B cell (primary cell): ENCODE results near the gene PIK3CA. TPM values are rescaled to one million over a fixed set of nuclear protein-coding genes. Genes with fewer than 3 reads are reported as not detected.

Source experiments
- ATAC-seq: fragments of 200-7000 bp; cut with Tn5 transposase; one replicate; pipeline ENCODE4 v1.10.0; 2021; ENCODE audit warnings: low read depth, mild to moderate bottlenecking, moderate number of reproducible peaks, moderate library complexity
- CTCF ChIA-PET: fragments of 350-600 bp; sonication (Branson Sonifier 250); formaldehyde crosslinking; loops from one replicate; lab custom pipeline; 2021; ENCODE audit warnings: antibody characterized with exemption, inconsistent platforms; lab: Charles Lee
- POLR2A ChIA-PET: fragments of 350-600 bp; sonication (Branson Sonifier 250); formaldehyde crosslinking; loops from one replicate; lab custom pipeline; 2021; ENCODE audit warnings: antibody characterized with exemption; lab: Charles Lee
- DNase-seq: peaks from one replicate; pipeline ENCODE4 v3.0.0; 2013
- H2AFZ ChIP-seq: 2 replicates; pipeline ENCODE4 v1.6.1; 2012; ENCODE audit warnings: mild to moderate bottlenecking, low read depth, low read length; ENCODE audit not compliant: insufficient read depth, poor library complexity, severe bottlenecking
- H3K27ac ChIP-seq, 2 donors: 1 replicate in 1 of 2; 2 replicates in 1 of 2; pipeline ENCODE4 v1.5.1; 2012 to 2013; ENCODE audit warnings: low read length in 2 of 2, mild to moderate bottlenecking in 2 of 2, moderate library complexity in 1 of 2
- H3K27me3 ChIP-seq, 4 experiments: fragments of 200-600 bp in 1 of 4; sonication (generic) in 1 of 4; replicated peaks in 1 of 4; 1 replicate in 2 of 4; 2 replicates in 2 of 4; pipeline versions ENCODE4 v1.6.1 to v1.7.0; 2013 to 2016; ENCODE audit warnings: low read length in 3 of 4, mild to moderate bottlenecking in 2 of 4, mixed read lengths in 1 of 4, moderate library complexity in 1 of 4; ENCODE audit not compliant: insufficient read depth in 4 of 4, control insufficient read depth in 3 of 4; ENCODE audit errors: control extremely low read depth in 1 of 4
- H3K36me3 ChIP-seq, 2 experiments: replicated peaks in 1 of 2; 1 replicate in 1 of 2; 2 replicates in 1 of 2; pipeline versions ENCODE4 v1.6.1 to v1.7.1; 2013; ENCODE audit warnings: low read length in 1 of 2; ENCODE audit not compliant: insufficient read depth in 2 of 2, control insufficient read depth in 1 of 2; ENCODE audit errors: control extremely low read depth in 1 of 2, extremely low read depth in 1 of 2
- H3K4me1 ChIP-seq, 2 donors: fragments of 200-600 bp in 1 of 2; sonication (generic) in 1 of 2; 1 replicate in 1 of 2; 2 replicates in 1 of 2; pipeline versions ENCODE4 v1.5.1 to v1.6.1; 2013 to 2017; ENCODE audit warnings: low read length in 2 of 2; ENCODE audit not compliant: control insufficient read depth in 2 of 2, insufficient read depth in 2 of 2
- H3K4me2 ChIP-seq: replicated peaks from 2 replicates; pipeline ENCODE3; 2012; ENCODE audit warnings: mild to moderate bottlenecking, low read depth, low read length; ENCODE audit not compliant: poor library complexity, severe bottlenecking
- H3K4me3 ChIP-seq, 5 experiments: fragments of 200-600 bp in 1 of 5; sonication (generic) in 1 of 5; 1 replicate in 3 of 5; 2 replicates in 2 of 5; pipeline versions ENCODE4 v1.5.1 to v1.7.0; 2011 to 2016; ENCODE audit warnings: low read length in 4 of 5, mild to moderate bottlenecking in 4 of 5, low read depth in 2 of 5, control low read depth in 1 of 5, moderate library complexity in 1 of 5; ENCODE audit not compliant: insufficient read depth in 1 of 5; ENCODE audit errors: control extremely low read depth in 1 of 5, extremely low read depth in 1 of 5
- H3K79me2 ChIP-seq: fragments of 200-600 bp; sonication (generic); one replicate; pipeline ENCODE4 v1.6.0; 2016; ENCODE audit warnings: low read length; ENCODE audit not compliant: control insufficient read depth, insufficient read depth
- H3K9ac ChIP-seq: fragments of 200-600 bp; sonication (generic); 2 replicates; pipeline ENCODE4 v1.6.1; 2017; ENCODE audit warnings: mild to moderate bottlenecking, low read length, moderate library complexity
- H3K9me3 ChIP-seq, 3 donors: one replicate each; pipeline versions ENCODE4 v1.6.1 to v1.7.1; 2013; ENCODE audit warnings: low read length in 2 of 3; ENCODE audit not compliant: control insufficient read depth in 2 of 3, insufficient read depth in 1 of 3; ENCODE audit errors: control extremely low read depth in 1 of 3
- H4K20me1 ChIP-seq: 2 replicates; pipeline ENCODE4 v1.6.0; 2012; ENCODE audit warnings: mild to moderate bottlenecking, low read length; ENCODE audit not compliant: insufficient read depth, control insufficient read depth, poor library complexity, severe bottlenecking
- H3K27ac Mint-ChIP-seq: one replicate; pipeline ENCODE4 v1.8.0; 2021; ENCODE audit warnings: mixed read lengths
- H3K27me3 Mint-ChIP-seq: one replicate; pipeline ENCODE4 v1.8.0; 2021; ENCODE audit warnings: mixed read lengths
- H3K4me1 Mint-ChIP-seq: one replicate; pipeline ENCODE4 v1.8.0; 2021; ENCODE audit warnings: mixed read lengths
- H3K4me3 Mint-ChIP-seq: one replicate; pipeline ENCODE4 v1.8.0; 2021; ENCODE audit warnings: mixed read lengths
- H3K9me3 Mint-ChIP-seq: one replicate; pipeline ENCODE4 v1.8.0; 2022; ENCODE audit warnings: mixed read lengths; ENCODE audit not compliant: insufficient read depth
- CTCF ChIP-seq: fragments of 200-600 bp; IDR thresholded peaks from one replicate; pipeline ENCODE4 v1.8.0; 2022; ENCODE audit warnings: antibody characterized with exemption, mild to moderate bottlenecking
- EZH2 ChIP-seq: IDR thresholded peaks from 2 replicates; pipeline ENCODE4 v1.6.1; 2012; ENCODE audit warnings: borderline replicate concordance, low read depth, mild to moderate bottlenecking, moderate library complexity, low read length; ENCODE audit not compliant: insufficient read depth, poor library complexity, severe bottlenecking
- WGBS: methylation state at CpG from one replicate; pipeline ENCODE4 v1.1.5; 2013; ENCODE audit warnings: missing lambda C conversion rate; ENCODE audit not compliant: insufficient coverage; 5-methylcytosine and 5-hydroxymethylcytosine counted together
- intact Hi-C: fragments of 100-400 bp; cut with micrococcal nuclease; formaldehyde crosslinking; loops from one replicate; pipeline ENCODE4 v1.10.0; 2022
- polyA plus RNA-seq: library from polyadenylated mRNA; depleted of rRNA; stranded (reverse); fragments of >200 nt; gene quantifications from 2 replicates; pipeline ENCODE4 v1.2.3, GENCODE V29; 2012
- total RNA-seq, 2 donors: library from RNA; stranded (reverse); fragments of 120-200 nt in 1 of 2; gene quantifications; 1 replicate in 1 of 2; 2 replicates in 1 of 2; pipeline versions ENCODE4 v1.2.3 to v1.2.4, GENCODE V29; 2013 to 2022

The PIK3CA gene
- total and polyA plus RNA-seq, 2 donors (not counting 1 experiment from before 2014, with no cell fraction given): 6.4 to 61.8 TPM

- H3K27me3 Mint-ChIP-seq: peaks cover 7% of the 10 kb centered on the region
- ChIA-PET CTCF (interaction anchor here (0.7 to 1.3 kb wide), 2 partner anchors 29 to 1990 kb away, joined by 3 read pairs; no protein-coding TSS in a partner anchor), POLR2A (no interaction called here)
- Histone ChIP-seq H3K79me2 (no peaks in the 10 kb centered on the region), H3K4me1 (no peaks in the 10 kb centered on the region), H3K4me3 (no peak overlapping the region), H3K27me3 (no peaks in the 10 kb centered on the region), H3K9ac (no peak overlapping the region), H3K4me2 (no peak overlapping the region), H3K27ac (no peak overlapping the region), H3K36me3 (no peaks in the 10 kb centered on the region), H2AFZ (no peak overlapping the region), H3K9me3 (no peaks in the 10 kb centered on the region), H4K20me1 (no peaks in the 10 kb centered on the region)
- ATAC-seq (no peak), DNase-seq (no peak)
- TF ChIP-seq CTCF: no peak
- no peak for TF ChIP-seq EZH2
- intact Hi-C loops: no loop called here
- H3K9me3 Mint-ChIP-seq: no peaks in the 10 kb centered on the region
- H3K27ac Mint-ChIP-seq: no peak overlapping the region
- no peak overlapping the region for H3K4me3 Mint-ChIP-seq
- H3K4me1 Mint-ChIP-seq: no peaks in the 10 kb centered on the region
- WGBS: 100% methylated on average over 2 of the region's 6 CpGs
These were observed 138.2 kb downstream of the PIK3CA start for GRCh38 chr3:179286331-179286730.

GRCh38 chr3:179288845-179289244, 140.7 kb downstream of the PIK3CA start:
- Histone ChIP-seq H3K4me2 (no peak overlapping the region), H3K9me3 (no peaks in the 10 kb centered on the region), H3K36me3 (no peaks in the 10 kb centered on the region), H2AFZ (no peak overlapping the region), H3K9ac (no peak overlapping the region), H3K79me2 (no peaks in the 10 kb centered on the region), H3K27me3 (no peaks in the 10 kb centered on the region), H3K4me1 (no peaks in the 10 kb centered on the region), H3K27ac (no peak overlapping the region), H4K20me1 (no peaks in the 10 kb centered on the region), H3K4me3 (no peak overlapping the region)
- H3K27me3 Mint-ChIP-seq: peaks cover 11% of the 10 kb centered on the region
- no peak for TF ChIP-seq EZH2
- TF ChIP-seq CTCF: no peak
- ATAC-seq (no peak), DNase-seq (no peak)
- CTCF ChIA-PET: interaction anchor here (2.3 kb wide), 1 partner anchor 27 kb away, joined by 8 read pairs; no protein-coding TSS in a partner anchor
- POLR2A ChIA-PET: no interaction called here
- intact Hi-C loops: no loop called here
- H3K27ac Mint-ChIP-seq: no peak overlapping the region
- H3K4me3 Mint-ChIP-seq: no peak overlapping the region
- no peaks in the 10 kb centered on the region for H3K9me3 Mint-ChIP-seq
- 100% methylated on average over 1 of the region's 4 CpGs for WGBS
- H3K4me1 Mint-ChIP-seq: no peaks in the 10 kb centered on the region
